ENCODE results near the gene RUNX2. TPM values are rescaled to one million over a fixed set of nuclear protein-coding genes. Genes with fewer than 3 reads are reported as not detected.
"Not testable (repeated sequence)": the region's sequence is repeated elsewhere in the genome, so short reads cannot be mapped to it uniquely, and the experiment has no call there.

RUNX2 gene
- total RNA-seq, 1 donor from 2014 or later, result 26.1 TPM

DNA sequence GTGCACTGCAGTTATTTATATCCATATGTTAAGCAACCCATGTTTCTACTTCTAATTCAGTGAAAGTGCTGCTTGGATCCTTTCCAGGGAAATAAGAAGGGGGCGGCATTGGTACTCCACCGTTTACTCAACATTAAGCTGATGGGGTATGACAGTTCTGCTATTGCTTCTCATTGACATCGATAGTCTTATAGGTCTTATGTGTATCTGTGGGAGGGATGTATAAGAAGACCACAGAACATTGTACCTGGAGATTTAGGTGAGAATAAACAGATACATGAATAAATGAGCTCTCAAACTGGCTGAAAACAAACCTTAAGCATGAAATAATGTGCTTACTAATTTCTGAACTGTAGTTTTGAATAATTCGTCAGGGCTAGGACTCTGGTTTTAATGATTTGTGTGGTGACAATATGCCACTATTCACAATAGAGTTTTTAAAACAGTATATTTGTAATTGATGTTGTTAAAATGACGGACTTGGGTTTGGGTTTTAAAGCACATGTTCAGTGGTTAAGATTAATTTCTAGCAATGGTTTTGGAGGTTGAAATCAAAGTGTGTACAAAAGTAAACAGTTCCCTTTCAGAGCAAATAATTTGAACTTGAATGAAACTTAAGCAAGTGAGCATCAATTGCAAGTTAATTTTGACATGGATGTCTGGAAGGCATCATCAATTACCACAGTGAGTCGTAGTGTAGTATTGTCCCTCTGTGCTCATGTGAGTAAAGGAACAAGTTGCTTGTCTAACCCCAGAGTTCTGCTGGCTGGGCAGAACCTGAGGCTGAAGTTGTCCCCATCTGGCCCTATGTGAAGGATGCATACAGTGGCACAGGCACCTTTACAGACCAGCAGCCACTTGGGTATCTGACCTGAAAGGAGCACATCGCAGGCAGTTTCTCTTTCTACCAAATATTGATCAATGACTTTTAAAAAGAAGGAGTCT lies 134.3 kb downstream of the RUNX2 start:
- Histone ChIP-seq H4K20me1 (ENCODE audit: insufficient read depth, low read length) (peaks cover 6% of the 10 kb centered on the region), H3K79me2 (ENCODE audit: insufficient read depth, low read length) (peaks cover 23% of the 10 kb centered on the region), H3K36me3 (ENCODE audit: insufficient read depth, low read length) (no peaks in the 10 kb centered on the region), H3K9ac (ENCODE audit: low read length) (no peak overlapping the region), H3K4me1 (ENCODE audit: insufficient read depth, low read length) (peaks cover 5% of the 10 kb centered on the region), H2AFZ (ENCODE audit: low read depth, low read length) (no peak overlapping the region), H3K9me3 (ENCODE audit: insufficient read depth, low read depth, low read length) (no peaks in the 10 kb centered on the region), H3K27ac (ENCODE audit: low read depth, low read length) (no peak overlapping the region), H3K4me2 (ENCODE audit: low read length) (no peak overlapping the region), H3K27me3 (ENCODE audit: insufficient read depth, low read length) (no peaks in the 10 kb centered on the region), H3K4me3 (ENCODE audit: insufficient read depth, low read depth, low read length) (no peak overlapping the region)
- Mint-ChIP-seq H3K4me3 (ENCODE audit: unreplicated experiment) (no peak overlapping the region), H3K4me1 (ENCODE audit: low read depth, unreplicated experiment) (peaks cover 29% of the 10 kb centered on the region), H3K27ac (ENCODE audit: unreplicated experiment) (no peak overlapping the region), H3K27me3 (ENCODE audit: low read depth, unreplicated experiment) (no peaks in the 10 kb centered on the region), H3K36me3 (ENCODE audit: low read depth, unreplicated experiment) (peaks cover 12% of the 10 kb centered on the region), H3K9me3 (ENCODE audit: unreplicated experiment) (no peaks in the 10 kb centered on the region)
- TF ChIP-seq, protein P1, sequence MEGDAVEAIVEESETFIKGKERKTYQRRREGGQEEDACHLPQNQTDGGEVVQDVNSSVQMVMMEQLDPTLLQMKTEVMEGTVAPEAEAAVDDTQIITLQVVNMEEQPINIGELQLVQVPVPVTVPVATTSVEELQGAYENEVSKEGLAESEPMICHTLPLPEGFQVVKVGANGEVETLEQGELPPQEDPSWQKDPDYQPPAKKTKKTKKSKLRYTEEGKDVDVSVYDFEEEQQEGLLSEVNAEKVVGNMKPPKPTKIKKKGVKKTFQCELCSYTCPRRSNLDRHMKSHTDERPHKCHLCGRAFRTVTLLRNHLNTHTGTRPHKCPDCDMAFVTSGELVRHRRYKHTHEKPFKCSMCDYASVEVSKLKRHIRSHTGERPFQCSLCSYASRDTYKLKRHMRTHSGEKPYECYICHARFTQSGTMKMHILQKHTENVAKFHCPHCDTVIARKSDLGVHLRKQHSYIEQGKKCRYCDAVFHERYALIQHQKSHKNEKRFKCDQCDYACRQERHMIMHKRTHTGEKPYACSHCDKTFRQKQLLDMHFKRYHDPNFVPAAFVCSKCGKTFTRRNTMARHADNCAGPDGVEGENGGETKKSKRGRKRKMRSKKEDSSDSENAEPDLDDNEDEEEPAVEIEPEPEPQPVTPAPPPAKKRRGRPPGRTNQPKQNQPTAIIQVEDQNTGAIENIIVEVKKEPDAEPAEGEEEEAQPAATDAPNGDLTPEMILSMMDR (IDR thresholded peaks at IDR 0.05; ENCODE audit: insufficient read depth, low read depth, low read length), result no peak
- TF ChIP-seq EZH2 (IDR thresholded peaks at IDR 0.05; ENCODE audit: insufficient read depth, low read length), result no peak
- no peak for FAIRE-seq
- DNase-seq (ENCODE audit: low read depth), result no peak

DNA sequence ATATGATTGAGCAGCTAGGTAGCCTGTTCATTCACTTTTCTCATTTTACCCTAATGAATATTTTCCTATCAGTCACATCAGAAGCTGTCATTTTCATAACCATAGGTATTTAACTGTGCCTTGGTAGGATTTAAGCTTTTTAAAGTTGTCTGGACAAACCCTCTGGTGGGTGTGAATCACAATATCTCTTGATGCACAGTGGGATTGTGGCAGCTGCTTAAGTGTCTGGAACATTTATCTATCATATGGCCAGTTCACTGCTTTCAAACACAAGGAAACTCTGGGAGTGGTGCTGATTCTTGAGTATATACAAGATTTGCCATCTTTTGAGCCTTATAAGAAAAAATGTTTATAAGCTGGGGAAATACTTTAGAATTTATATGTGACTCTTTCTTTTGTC lies 136.6 kb downstream of the RUNX2 start:
- Histone ChIP-seq H3K4me1 (ENCODE audit: insufficient read depth, low read length) (peaks cover 5% of the 10 kb centered on the region), H3K9ac (ENCODE audit: low read length) (no peak overlapping the region), H3K9me3 (ENCODE audit: insufficient read depth, low read depth, low read length) (no peaks in the 10 kb centered on the region), H2AFZ (ENCODE audit: low read depth, low read length) (no peak overlapping the region), H3K4me3 (ENCODE audit: insufficient read depth, low read depth, low read length) (no peak overlapping the region), H3K27me3 (ENCODE audit: insufficient read depth, low read length) (no peaks in the 10 kb centered on the region), H4K20me1 (ENCODE audit: insufficient read depth, low read length) (peaks cover 6% of the 10 kb centered on the region), H3K36me3 (ENCODE audit: insufficient read depth, low read length) (no peaks in the 10 kb centered on the region), H3K4me2 (ENCODE audit: low read length) (no peak overlapping the region), H3K27ac (ENCODE audit: low read depth, low read length) (no peak overlapping the region), H3K79me2 (ENCODE audit: insufficient read depth, low read length) (peaks cover 29% of the 10 kb centered on the region)
- no peak for TF ChIP-seq EZH2 (IDR thresholded peaks at IDR 0.05; ENCODE audit: insufficient read depth, low read length)
- TF ChIP-seq, protein P1 (IDR thresholded peaks at IDR 0.05; ENCODE audit: insufficient read depth, low read depth, low read length), result no peak
- Mint-ChIP-seq H3K4me1 (ENCODE audit: low read depth, unreplicated experiment) (peaks cover 27% of the 10 kb centered on the region), H3K4me3 (ENCODE audit: unreplicated experiment) (no peak overlapping the region), H3K27me3 (ENCODE audit: low read depth, unreplicated experiment) (no peaks in the 10 kb centered on the region), H3K27ac (ENCODE audit: unreplicated experiment) (no peak overlapping the region), H3K36me3 (ENCODE audit: low read depth, unreplicated experiment) (peaks cover 19% of the 10 kb centered on the region), H3K9me3 (ENCODE audit: unreplicated experiment) (no peaks in the 10 kb centered on the region)
- FAIRE-seq (no peak), DNase-seq (ENCODE audit: low read depth) (no peak)

DNA sequence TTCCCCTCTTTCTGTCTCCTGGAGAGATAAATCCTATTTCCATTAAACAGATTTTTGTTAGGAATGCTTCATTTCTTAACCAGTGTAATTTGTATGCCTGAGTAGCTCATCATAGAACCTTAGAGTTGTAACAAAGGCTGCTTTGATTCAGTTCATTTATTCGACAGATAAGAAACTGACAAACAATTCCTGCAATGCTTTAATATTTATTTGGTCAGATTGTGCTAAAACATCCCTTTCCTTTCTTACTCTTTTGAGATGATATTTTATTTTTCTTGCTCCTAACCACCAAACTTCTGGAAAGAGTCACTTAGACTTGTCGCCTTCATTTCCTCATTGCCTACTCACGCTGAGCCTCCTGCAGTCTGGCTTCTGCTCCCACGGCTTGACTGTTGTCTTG lies 138.6 kb downstream of the RUNX2 start:
- H3K9ac ChIP-seq (ENCODE audit: low read length), result no peak overlapping the region
- Mint-ChIP-seq H3K36me3 (ENCODE audit: low read depth, unreplicated experiment) (peaks cover 22% of the 10 kb centered on the region), H3K4me1 (ENCODE audit: low read depth, unreplicated experiment) (peaks cover 23% of the 10 kb centered on the region), H3K4me3 (ENCODE audit: unreplicated experiment) (no peak overlapping the region), H3K27ac (ENCODE audit: unreplicated experiment) (no peak overlapping the region), H3K9me3 (ENCODE audit: unreplicated experiment) (no peaks in the 10 kb centered on the region), H3K27me3 (ENCODE audit: low read depth, unreplicated experiment) (no peaks in the 10 kb centered on the region)
- H4K20me1 ChIP-seq (ENCODE audit: insufficient read depth, low read length), result no peaks in the 10 kb centered on the region
- no peak overlapping the region for H2AFZ ChIP-seq (ENCODE audit: low read depth, low read length)
- H3K4me1 ChIP-seq (ENCODE audit: insufficient read depth, low read length), result no peaks in the 10 kb centered on the region
- TF ChIP-seq, protein P1 (IDR thresholded peaks at IDR 0.05; ENCODE audit: insufficient read depth, low read depth, low read length), result no peak
- no peak for TF ChIP-seq EZH2 (IDR thresholded peaks at IDR 0.05; ENCODE audit: insufficient read depth, low read length)
- DNase-seq (ENCODE audit: low read depth) (peak; percentile 60), FAIRE-seq (no peak)
- H3K79me2 ChIP-seq (ENCODE audit: insufficient read depth, low read length), result peaks cover 22% of the 10 kb centered on the region
- H3K4me2 ChIP-seq (ENCODE audit: low read length), result no peak overlapping the region
- H3K9me3 ChIP-seq (ENCODE audit: insufficient read depth, low read depth, low read length), result no peaks in the 10 kb centered on the region
- H3K4me3 ChIP-seq (ENCODE audit: insufficient read depth, low read depth, low read length), result no peak overlapping the region
- no peak overlapping the region for H3K27ac ChIP-seq (ENCODE audit: low read depth, low read length)
- H3K36me3 ChIP-seq (ENCODE audit: insufficient read depth, low read length), result peaks cover 6% of the 10 kb centered on the region
- no peaks in the 10 kb centered on the region for H3K27me3 ChIP-seq (ENCODE audit: insufficient read depth, low read length)

DNA sequence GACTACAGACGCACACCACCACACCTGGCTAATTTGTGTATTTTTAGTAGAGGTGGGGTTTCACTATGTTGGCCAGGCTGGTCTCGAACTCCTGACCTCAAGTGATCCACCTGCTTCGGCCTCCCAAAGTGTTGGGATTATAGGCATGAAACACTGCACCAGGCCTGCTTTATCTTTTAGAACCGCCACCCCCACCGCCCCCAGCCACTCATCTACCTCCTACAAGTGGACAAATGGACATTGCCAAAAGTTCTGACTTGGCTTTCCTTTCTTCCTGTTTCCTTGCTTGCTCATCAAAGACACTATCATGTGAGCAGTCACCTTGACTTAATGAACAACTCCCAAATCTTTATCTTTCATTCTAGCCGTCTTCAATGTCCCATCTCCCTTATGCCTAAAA lies 139.3 kb downstream of the RUNX2 start:
- H3K9ac ChIP-seq (ENCODE audit: low read length); H3K4me1 ChIP-seq (ENCODE audit: insufficient read depth, low read length); H3K36me3 ChIP-seq (ENCODE audit: insufficient read depth, low read length); H3K27me3 ChIP-seq (ENCODE audit: insufficient read depth, low read length); H3K4me3 Mint-ChIP-seq (ENCODE audit: unreplicated experiment); H3K27ac Mint-ChIP-seq (ENCODE audit: unreplicated experiment); H3K4me3 ChIP-seq (ENCODE audit: insufficient read depth, low read depth, low read length); FAIRE-seq; H3K4me2 ChIP-seq (ENCODE audit: low read length); H3K9me3 Mint-ChIP-seq (ENCODE audit: unreplicated experiment); H2AFZ ChIP-seq (ENCODE audit: low read depth, low read length); H4K20me1 ChIP-seq (ENCODE audit: insufficient read depth, low read length); DNase-seq (ENCODE audit: low read depth); H3K27ac ChIP-seq (ENCODE audit: low read depth, low read length); H3K9me3 ChIP-seq (ENCODE audit: insufficient read depth, low read depth, low read length); H3K27me3 Mint-ChIP-seq (ENCODE audit: low read depth, unreplicated experiment): not testable (repeated sequence)
- Mint-ChIP-seq H3K4me1 (ENCODE audit: low read depth, unreplicated experiment) (peaks cover 20% of the 10 kb centered on the region), H3K36me3 (ENCODE audit: low read depth, unreplicated experiment) (peaks cover 20% of the 10 kb centered on the region)
- H3K79me2 ChIP-seq (ENCODE audit: insufficient read depth, low read length), result peaks cover 21% of the 10 kb centered on the region
